ENCODE data around the gene CCS. TPM values are rescaled to one million over a fixed set of nuclear protein-coding genes. Genes with fewer than 3 reads are reported as not detected.
"Not testable (repeated sequence)": the region's sequence is repeated elsewhere in the genome, so short reads cannot be mapped to it uniquely, and the experiment has no call there.

The CCS gene
- total RNA-seq (10 to 100 TPM; 10.5 to 17.0 (median 14.8) TPM), polyA plus RNA-seq (10 to 100 TPM; 15.2 to 22.9 (median 15.7) TPM)
- long read RNA-seq, donor 1, partial matches to known transcripts: 2 of 7 reads
- long read RNA-seq, donor 1, other reads (novel, unspliced or antisense): 1 of 7 reads
- long read RNA-seq, donor 2, partial matches to known transcripts: 7 of 13 reads
- long read RNA-seq, donor 2, other reads (novel, unspliced or antisense): 1 of 13 reads

- Histone ChIP-seq H3K4me3 (peak within 1 kb of the TSS; percentile 92), H3K27me3 (ENCODE audit: insufficient read depth in 3 of 3, low read length in 2 of 3) (no peaks in the 10 kb centered on the region), H3K27ac (peak within 1 kb of the TSS; percentile 84), H3K36me3 (ENCODE audit: insufficient read depth in 1 of 2, low read depth in 1 of 2) (no peaks in the 10 kb centered on the region), H3K9me3 (no peaks in the 10 kb centered on the region), H3K4me1 (peaks cover 15% of the 10 kb centered on the region)
- peak; percentile 66 for TF ChIP-seq CTCF (IDR thresholded peaks at IDR 0.05)
- peak; percentile 98 to 99 for DNase-seq
- WGBS, 3 donors: 12 to 13% (median 13%) methylated on average over 67 to 68 of the region's 68 CpGs
- intact Hi-C loops (cut with DNase I): loop anchor here (5.0 kb wide), 2 partner anchors 85 to 240 kb away; partner anchors contain the start of gene RBM4B (in 1 of the 2)
- ATAC-seq: peak; percentile 98 to 99 (median 98)
Observed at GRCh38 chr11:66592457-66593302, at the start of gene CCS, which contains the start of gene CCDC87. TSS of gene CCS (plus strand) at chr11:66593185. CDS start at chr11:66593262, 77 bp downstream. TSS of gene CCDC87 (minus strand) at chr11:66593063. CDS start at chr11:66593015, 48 bp downstream.

GRCh38 chr11:66543263-66544107, 49.5 kb upstream of the CCS start:
- Histone ChIP-seq H3K9me3 (no peaks in the 10 kb centered on the region), H3K27ac (peak overlapping the region; percentile 89), H3K4me3 (peak overlapping the region; percentile 2), H3K27me3 (ENCODE audit: insufficient read depth in 3 of 3, low read length in 2 of 3) (no peaks in the 10 kb centered on the region), H3K36me3 (ENCODE audit: insufficient read depth in 1 of 2, low read depth in 1 of 2) (peaks cover 0 to 29% of the 10 kb centered on the region in 2 donors), H3K4me1 (peaks cover 33% of the 10 kb centered on the region)
- peak; percentile 25 for TF ChIP-seq CTCF (IDR thresholded peaks at IDR 0.05)
- DNase-seq (peak in 1 of 2 donors; percentile 76), ATAC-seq (no peak)
- 38 to 50% (median 44%) methylated on average over 25 to 26 of the region's 26 CpGs for WGBS, 3 donors
- intact Hi-C loops (cut with DNase I): no loop called here

GRCh38 chr11:66544952-66545351, 48.0 kb upstream of the CCS start:
- Histone ChIP-seq H3K4me3 (peak overlapping the region; percentile 83), H3K27ac (peak overlapping the region; percentile 89), H3K36me3 (ENCODE audit: insufficient read depth in 1 of 2, low read depth in 1 of 2) (peaks cover 0 to 14% of the 10 kb centered on the region in 2 donors), H3K4me1 (peaks cover 33% of the 10 kb centered on the region)
- 45 to 66% (median 45%) methylated on average over 14 of the region's 14 CpGs for WGBS, 3 donors
- intact Hi-C loops (cut with DNase I); H3K27me3 ChIP-seq (ENCODE audit: insufficient read depth in 3 of 3, low read length in 2 of 3); DNase-seq; H3K9me3 ChIP-seq; ATAC-seq: not testable (repeated sequence)

- Histone ChIP-seq H3K27me3 (ENCODE audit: insufficient read depth in 3 of 3, low read length in 2 of 3) (no peaks in the 10 kb centered on the region), H3K36me3 (ENCODE audit: insufficient read depth in 1 of 2, low read depth in 1 of 2) (peaks cover 0 to 12% of the 10 kb centered on the region in 2 donors), H3K27ac (peak within 1 kb of the TSS; percentile 89), H3K4me3 (peak within 1 kb of the TSS; percentile 83), H3K9me3 (no peaks in the 10 kb centered on the region), H3K4me1 (peaks cover 33% of the 10 kb centered on the region)
- no peak for TF ChIP-seq CTCF (IDR thresholded peaks at IDR 0.05)
- DNase-seq (peak; percentile 99), ATAC-seq (peak; percentile 90 to 93 (median 92))
- intact Hi-C loops (cut with DNase I): no loop called here
- WGBS, 3 donors: 0 to 1% (median 1%) methylated on average over 65 to 71 of the region's 71 CpGs
Observed at GRCh38 chr11:66545701-66546367, 47.2 kb upstream of the CCS start, which contains the start of gene ZDHHC24. TSS of gene ZDHHC24 (minus strand) at chr11:66546048. CDS start at chr11:66546003, 45 bp downstream.
